NCI-H526 (cell line): Measurements from ENCODE around the gene SEC24A.
A peak's percentile ranks its signal among the peaks of the same experiment; 100 is the strongest.
"Not testable (repeated sequence)": the region's sequence is repeated elsewhere in the genome, so short reads cannot be mapped to it uniquely, and the experiment has no call there.

ENCODE experiments used
- DNase-seq, 2 experiments: peaks; one replicate each; lab custom pipeline; 2025; lab: John Stamatoyannopoulos, UW

Gene SEC24A

GRCh38 chr5:134650660-134651059, 2.1 kb downstream of the SEC24A start:
- DNase-seq: not testable (repeated sequence)

- DNase-seq: no peak
Observed at GRCh38 chr5:134651531-134651930, 2.9 kb downstream of the SEC24A start.

GRCh38 chr5:134656690-134657089, 8.1 kb downstream of the SEC24A start:
- no peak for DNase-seq

GRCh38 chr5:134659456-134659855, 10.9 kb downstream of the SEC24A start:
- no peak for DNase-seq

GRCh38 chr5:134659922-134660321, 11.3 kb downstream of the SEC24A start:
- no peak for DNase-seq

GRCh38 chr5:134662971-134663370, 14.4 kb downstream of the SEC24A start:
- no peak for DNase-seq

- no peak for DNase-seq
Observed at GRCh38 chr5:134664448-134664847, 15.9 kb downstream of the SEC24A start.

GRCh38 chr5:134673546-134673945, 25.0 kb downstream of the SEC24A start:
- not testable (repeated sequence) for DNase-seq

- not testable (repeated sequence) for DNase-seq
Observed at GRCh38 chr5:134677357-134677756, 28.8 kb downstream of the SEC24A start.

- DNase-seq: not testable (repeated sequence)
Observed at GRCh38 chr5:134690144-134690543, 41.6 kb downstream of the SEC24A start.

GRCh38 chr5:134692722-134693121, 44.1 kb downstream of the SEC24A start:
- no peak for DNase-seq

- DNase-seq: no peak
Observed at GRCh38 chr5:134708301-134708700, 59.7 kb downstream of the SEC24A start.

- DNase-seq: no peak
Observed at GRCh38 chr5:134714120-134714519, 65.5 kb downstream of the SEC24A start.

- DNase-seq: no peak
Observed at GRCh38 chr5:134714541-134714940, 66.0 kb downstream of the SEC24A start.

- not testable (repeated sequence) for DNase-seq
Observed at GRCh38 chr5:134715466-134715865, 66.9 kb downstream of the SEC24A start.

- DNase-seq: no peak
Observed at GRCh38 chr5:134724872-134725271, 76.3 kb downstream of the SEC24A start.

GRCh38 chr5:134732819-134733218, 84.2 kb downstream of the SEC24A start:
- no peak for DNase-seq

GRCh38 chr5:134735243-134735642, 86.7 kb downstream of the SEC24A start:
- DNase-seq: no peak

- DNase-seq: no peak
Observed at GRCh38 chr5:134736173-134736812, 87.7 kb downstream of the SEC24A start.

- DNase-seq: peak; percentile 91 to 96
Observed at GRCh38 chr5:134738133-134738962, 89.8 kb downstream of the SEC24A start, which contains the start of gene CAMLG. CAMLG (plus strand) TSS chr5:134738548; CDS start chr5:134738621, 73 bp downstream.

GRCh38 chr5:134738963-134739661, 90.5 kb downstream of the SEC24A start:
- peak; percentile 36 to 38 for DNase-seq

- DNase-seq: no peak
Observed at GRCh38 chr5:134741052-134741451, 92.5 kb downstream of the SEC24A start.

- DNase-seq: no peak
Observed at GRCh38 chr5:134742134-134742533, 93.5 kb downstream of the SEC24A start.
